HFFc6 (cell line): ENCODE results near the gene PDILT. TPM values are rescaled to one million over a fixed set of nuclear protein-coding genes. Genes with fewer than 3 reads are reported as not detected.
"Not testable (repeated sequence)": the region's sequence is repeated elsewhere in the genome, so short reads cannot be mapped to it uniquely, and the experiment has no call there.

Experiments
- DNase-seq: peaks from one replicate; pipeline ENCODE4 v3.0.0-alpha.2; 2018
- H3K27ac Mint-ChIP-seq: 2 replicates; pipeline ENCODE4 v1.8.0; 2020; ENCODE audit warnings: mild to moderate bottlenecking, mixed read lengths
- H3K27me3 Mint-ChIP-seq: 2 replicates; pipeline ENCODE4 v1.8.0; 2021; ENCODE audit warnings: mild to moderate bottlenecking, moderate library complexity, mixed read lengths; ENCODE audit not compliant: insufficient read depth
- H3K36me3 Mint-ChIP-seq: 2 replicates; pipeline ENCODE4 v1.8.0; 2021; ENCODE audit warnings: low read depth, mixed read lengths
- H3K4me1 Mint-ChIP-seq: 2 replicates; pipeline ENCODE4 v1.8.0; 2020; ENCODE audit warnings: low read depth, mixed read lengths
- H3K4me3 Mint-ChIP-seq: 2 replicates; pipeline ENCODE4 v1.8.0; 2020; ENCODE audit warnings: mild to moderate bottlenecking, moderate library complexity, mixed read lengths
- H3K9me3 Mint-ChIP-seq: 2 replicates; pipeline ENCODE4 v1.8.0; 2020; ENCODE audit warnings: mild to moderate bottlenecking, mixed read lengths
- total RNA-seq, 6 experiments: library from RNA; stranded (reverse); fragmentation: NEBNext Ultra II Directional; extraction: Animal tissue kit (Norgen Biotek cat#: 25700); gene quantifications; 2 replicates in 1 of 6; 3 replicates in 5 of 6; pipeline ENCODE4 v1.2.3, GENCODE V29; 2021
- TF ChIP-seq, protein P1 (sequence below): fragments of 200-600 bp; sonication (generic); IDR thresholded peaks from 2 replicates; pipeline ENCODE4 v1.5.0; 2021; ENCODE audit warnings: antibody characterized with exemption, mild to moderate bottlenecking

Gene PDILT
- total RNA-seq, 6 experiments from 2014 or later = not detected

DNA sequence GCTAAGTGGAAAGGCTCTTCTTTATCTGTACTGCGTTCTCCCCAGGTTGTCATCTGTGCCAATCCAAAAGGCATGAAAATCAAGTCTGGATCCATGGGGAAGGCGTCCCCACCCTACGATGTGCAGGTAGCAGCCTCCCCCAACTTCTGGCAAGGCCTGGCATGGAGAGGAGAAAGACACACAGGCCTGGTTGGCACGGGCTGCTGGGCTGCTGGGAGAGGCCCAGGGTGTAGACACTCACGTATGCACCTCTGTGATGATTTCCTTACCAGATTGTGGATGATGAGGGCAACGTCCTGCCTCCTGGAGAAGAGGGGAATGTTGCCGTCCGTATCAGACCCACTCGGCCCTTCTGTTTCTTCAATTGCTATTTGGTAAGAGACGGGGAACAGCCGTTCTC lies 26.4 kb upstream of the PDILT start:
- peaks cover 33% of the 10 kb centered on the region for H3K9me3 Mint-ChIP-seq
- no peak for DNase-seq
- H3K4me1 Mint-ChIP-seq = no peaks in the 10 kb centered on the region
- H3K4me3 Mint-ChIP-seq = no peak overlapping the region
- TF ChIP-seq, protein P1, sequence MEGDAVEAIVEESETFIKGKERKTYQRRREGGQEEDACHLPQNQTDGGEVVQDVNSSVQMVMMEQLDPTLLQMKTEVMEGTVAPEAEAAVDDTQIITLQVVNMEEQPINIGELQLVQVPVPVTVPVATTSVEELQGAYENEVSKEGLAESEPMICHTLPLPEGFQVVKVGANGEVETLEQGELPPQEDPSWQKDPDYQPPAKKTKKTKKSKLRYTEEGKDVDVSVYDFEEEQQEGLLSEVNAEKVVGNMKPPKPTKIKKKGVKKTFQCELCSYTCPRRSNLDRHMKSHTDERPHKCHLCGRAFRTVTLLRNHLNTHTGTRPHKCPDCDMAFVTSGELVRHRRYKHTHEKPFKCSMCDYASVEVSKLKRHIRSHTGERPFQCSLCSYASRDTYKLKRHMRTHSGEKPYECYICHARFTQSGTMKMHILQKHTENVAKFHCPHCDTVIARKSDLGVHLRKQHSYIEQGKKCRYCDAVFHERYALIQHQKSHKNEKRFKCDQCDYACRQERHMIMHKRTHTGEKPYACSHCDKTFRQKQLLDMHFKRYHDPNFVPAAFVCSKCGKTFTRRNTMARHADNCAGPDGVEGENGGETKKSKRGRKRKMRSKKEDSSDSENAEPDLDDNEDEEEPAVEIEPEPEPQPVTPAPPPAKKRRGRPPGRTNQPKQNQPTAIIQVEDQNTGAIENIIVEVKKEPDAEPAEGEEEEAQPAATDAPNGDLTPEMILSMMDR = no peak
- H3K27me3 Mint-ChIP-seq = peaks cover 2% of the 10 kb centered on the region; the same call in 1 of the 2 replicates
- H3K27ac Mint-ChIP-seq = no peak overlapping the region
- H3K36me3 Mint-ChIP-seq = no peaks in the 10 kb centered on the region

DNA sequence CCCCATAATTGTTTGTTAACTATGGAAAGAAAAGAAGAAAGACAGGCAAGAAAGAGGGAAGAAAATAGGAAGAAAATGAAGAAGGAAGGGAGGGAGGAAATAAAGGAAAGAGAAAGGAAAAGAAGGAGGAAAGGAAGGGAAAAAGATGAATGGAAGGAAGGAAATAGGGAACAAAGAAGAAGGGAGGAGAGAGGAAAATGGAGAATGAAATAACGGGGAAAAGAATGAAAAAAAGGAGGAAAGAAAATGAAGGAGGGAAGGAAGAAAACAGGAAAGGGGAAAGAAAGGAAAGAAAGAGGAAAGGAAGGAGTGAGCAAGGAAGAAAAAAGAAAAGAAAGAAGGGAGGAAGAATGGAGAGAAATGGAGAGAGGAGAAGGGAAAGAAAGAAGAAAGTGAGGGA lies 25.9 kb upstream of the PDILT start:
- not testable (repeated sequence) for H3K27me3 Mint-ChIP-seq, H3K36me3 Mint-ChIP-seq, DNase-seq, H3K4me1 Mint-ChIP-seq, H3K27ac Mint-ChIP-seq, H3K4me3 Mint-ChIP-seq
- peaks cover 29% of the 10 kb centered on the region for H3K9me3 Mint-ChIP-seq

DNA sequence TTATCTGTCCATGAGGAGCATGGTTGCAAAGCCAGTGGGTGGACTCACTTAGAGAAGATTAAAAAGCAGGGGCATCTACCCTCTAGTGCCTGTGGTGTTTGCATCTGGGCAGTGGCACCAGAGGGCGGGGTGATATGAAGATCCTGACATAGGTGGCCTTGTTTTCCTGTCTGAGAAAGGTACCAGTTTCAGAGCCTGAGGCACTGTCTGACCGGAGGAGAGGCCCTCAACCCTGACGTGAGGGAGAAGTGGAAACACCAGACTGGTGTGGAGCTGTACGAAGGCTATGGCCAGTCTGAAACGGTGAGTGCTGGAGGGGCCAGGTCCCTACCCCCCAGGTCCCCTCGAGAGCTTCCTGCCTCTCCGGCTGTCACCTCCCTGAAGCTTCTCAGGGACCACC lies 25.0 kb upstream of the PDILT start:
- not testable (repeated sequence) for H3K4me3 Mint-ChIP-seq, DNase-seq, H3K4me1 Mint-ChIP-seq, H3K36me3 Mint-ChIP-seq, H3K27me3 Mint-ChIP-seq, H3K27ac Mint-ChIP-seq
- H3K9me3 Mint-ChIP-seq = peaks cover 32% of the 10 kb centered on the region

DNA sequence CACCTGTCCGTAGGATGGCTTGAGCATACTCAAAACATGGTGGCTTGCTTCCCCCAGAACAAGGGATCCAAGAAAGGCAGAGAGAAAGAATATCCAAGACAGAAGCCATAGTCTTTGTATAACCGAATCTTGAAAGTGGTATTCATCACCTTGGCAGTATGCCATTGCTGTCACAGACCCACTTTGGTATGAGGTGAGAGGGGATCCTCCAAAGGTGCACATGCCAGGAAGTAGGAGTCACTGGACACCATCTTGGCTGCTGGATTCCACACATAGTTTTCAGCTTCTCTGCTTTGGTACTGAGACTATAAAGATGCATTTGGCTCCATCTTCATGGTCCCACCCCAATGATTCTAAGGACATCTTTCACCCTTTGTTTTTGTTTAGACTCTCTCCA lies 22.9 kb upstream of the PDILT start:
- H3K27ac Mint-ChIP-seq, H3K4me1 Mint-ChIP-seq, H3K27me3 Mint-ChIP-seq, H3K4me3 Mint-ChIP-seq, H3K36me3 Mint-ChIP-seq, DNase-seq: not testable (repeated sequence)
- H3K9me3 Mint-ChIP-seq = peaks cover 32% of the 10 kb centered on the region

DNA sequence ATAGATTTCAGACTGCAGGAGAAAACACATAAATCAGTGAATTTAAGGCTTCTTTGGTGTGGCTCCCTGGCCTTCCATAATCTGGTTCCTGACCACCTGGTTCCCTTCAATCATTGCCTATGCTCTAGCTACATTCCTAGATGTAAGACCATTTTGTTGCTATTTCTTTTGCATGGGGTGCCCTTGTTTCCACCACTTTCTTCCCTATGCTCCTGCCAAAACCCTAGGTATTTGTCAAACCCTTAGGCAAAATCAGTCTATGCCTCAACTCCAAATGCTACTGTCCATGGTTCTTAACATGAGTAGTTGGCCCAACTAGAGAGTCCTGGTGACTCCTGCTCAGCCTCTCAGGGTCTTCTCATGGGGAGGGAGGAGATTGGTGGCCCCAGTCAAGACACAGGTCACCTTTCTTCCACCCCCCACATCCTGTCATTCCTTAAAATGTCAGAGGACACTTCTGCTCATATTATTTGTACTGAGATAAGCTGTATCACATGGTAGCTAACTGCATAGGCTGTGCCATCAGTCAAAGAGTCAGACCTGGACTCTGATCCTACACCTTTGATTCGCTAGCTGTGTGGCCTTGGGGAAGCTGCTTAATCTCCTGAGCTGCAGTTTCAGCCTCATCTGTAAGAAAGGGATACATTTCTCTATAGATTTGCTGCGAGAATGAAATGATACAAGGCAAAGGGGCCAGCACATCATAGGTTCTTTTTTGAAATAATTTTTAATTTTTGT lies 19.8 kb upstream of the PDILT start:
- Mint-ChIP-seq H3K4me1 (no peaks in the 10 kb centered on the region), H3K27me3 (no peaks in the 10 kb centered on the region; the same call in 1 of the 2 replicates), H3K27ac (no peak overlapping the region), H3K4me3 (no peak overlapping the region), H3K9me3 (peaks cover 29% of the 10 kb centered on the region), H3K36me3 (no peaks in the 10 kb centered on the region)
- TF ChIP-seq, protein P1 = no peak
- no peak for DNase-seq

DNA sequence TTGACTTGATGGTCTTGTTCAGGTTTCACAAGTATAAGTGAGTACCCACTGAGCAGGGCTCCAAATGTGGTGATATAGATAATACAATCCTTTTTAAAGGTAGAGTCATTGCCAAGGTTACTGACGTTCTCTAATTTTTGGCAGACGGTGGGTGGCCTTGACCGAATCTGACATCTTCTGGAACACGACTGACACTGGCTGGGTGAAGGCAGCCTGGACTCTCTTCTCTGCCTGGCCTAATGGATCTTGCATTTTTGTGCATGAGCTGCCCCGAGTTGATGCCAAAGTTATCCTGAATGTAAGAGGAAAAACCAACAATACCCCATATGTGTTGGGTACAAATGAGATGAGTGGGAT lies 19.2 kb upstream of the PDILT start:
- H3K27ac Mint-ChIP-seq, H3K27me3 Mint-ChIP-seq, H3K36me3 Mint-ChIP-seq, DNase-seq, H3K4me3 Mint-ChIP-seq, H3K4me1 Mint-ChIP-seq: not testable (repeated sequence)
- H3K9me3 Mint-ChIP-seq = peaks cover 29% of the 10 kb centered on the region

DNA sequence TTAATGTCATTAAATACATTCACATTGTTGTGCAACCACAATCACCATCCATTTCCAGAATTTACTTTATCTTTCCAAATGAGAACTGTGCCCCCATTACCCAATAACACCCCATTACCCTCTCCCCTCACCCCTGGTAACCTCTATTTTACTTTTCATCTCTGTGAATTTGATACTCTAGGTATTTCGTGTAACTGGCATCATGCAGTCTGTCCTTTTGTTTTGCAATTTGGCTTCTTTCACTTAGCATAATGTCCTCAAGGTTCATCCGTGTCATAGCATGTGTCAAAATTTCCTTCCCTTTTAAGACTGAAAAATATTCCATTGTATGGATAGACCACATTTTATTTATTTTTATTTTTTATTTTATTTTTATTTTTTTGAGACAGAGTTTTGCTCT lies 17.2 kb upstream of the PDILT start:
- DNase-seq, H3K27ac Mint-ChIP-seq, H3K27me3 Mint-ChIP-seq, H3K4me3 Mint-ChIP-seq, H3K4me1 Mint-ChIP-seq, H3K36me3 Mint-ChIP-seq: not testable (repeated sequence)
- H3K9me3 Mint-ChIP-seq = peaks cover 21% of the 10 kb centered on the region

DNA sequence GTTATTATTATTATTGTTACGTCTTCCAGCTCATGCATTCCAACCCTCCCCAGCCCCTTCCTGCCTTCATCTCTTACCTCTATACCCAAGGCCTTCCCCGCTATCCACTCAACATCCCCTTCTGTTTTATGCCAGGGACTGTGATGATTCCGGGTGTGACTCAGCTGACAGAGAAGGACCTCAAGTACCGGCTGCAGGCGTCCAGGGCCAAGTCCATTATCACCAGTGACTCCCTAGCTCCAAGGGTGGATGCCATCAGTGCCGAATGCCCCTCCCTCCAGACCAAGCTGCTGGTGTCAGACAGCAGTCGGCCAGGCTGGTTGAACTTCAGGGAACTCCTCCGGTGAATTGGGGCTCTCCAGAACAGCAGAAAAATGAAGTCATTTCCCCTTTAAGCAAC lies 14.6 kb upstream of the PDILT start:
- not testable (repeated sequence) for H3K27ac Mint-ChIP-seq, H3K4me3 Mint-ChIP-seq, H3K4me1 Mint-ChIP-seq, H3K27me3 Mint-ChIP-seq, H3K36me3 Mint-ChIP-seq, DNase-seq
- H3K9me3 Mint-ChIP-seq = peaks cover 13% of the 10 kb centered on the region

DNA sequence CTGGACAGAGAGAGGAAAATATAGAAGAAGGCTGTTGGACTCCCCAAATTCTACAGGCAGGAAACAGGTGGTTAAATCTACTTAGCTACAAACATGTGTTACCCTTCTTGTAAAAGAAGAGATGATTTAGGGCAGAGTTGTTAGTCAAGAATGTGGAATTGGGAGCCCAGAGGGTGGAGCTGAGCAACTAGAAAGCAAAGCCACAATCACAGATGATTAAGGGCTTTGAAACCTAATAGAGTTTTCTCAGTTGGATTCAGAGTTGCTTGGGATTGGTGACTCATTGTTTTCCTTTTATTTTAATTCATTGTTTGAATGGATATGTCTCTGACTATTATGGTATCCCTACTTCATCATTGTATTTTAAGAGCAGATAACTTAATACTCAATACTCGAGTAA lies 11.0 kb upstream of the PDILT start:
- no peaks in the 10 kb centered on the region for H3K4me1 Mint-ChIP-seq
- no peak overlapping the region for H3K27ac Mint-ChIP-seq
- DNase-seq = no peak
- TF ChIP-seq, protein P1 = no peak
- no peaks in the 10 kb centered on the region for H3K36me3 Mint-ChIP-seq
- no peak overlapping the region for H3K4me3 Mint-ChIP-seq
- H3K27me3 Mint-ChIP-seq = no peaks in the 10 kb centered on the region
- H3K9me3 Mint-ChIP-seq = peaks cover 4% of the 10 kb centered on the region
